Stimulated activated CD8-positive, alpha-beta memory T cell treated with anti-CD3 and anti-CD28 coated beads, Interleukin-4, amount 100 ng/mL, for 48 hours (primary cell): ENCODE results near the gene ZNF30.
A peak's percentile ranks its signal among the peaks of the same experiment; 100 is the strongest.
"Not testable (repeated sequence)": the region's sequence is repeated elsewhere in the genome, so short reads cannot be mapped to it uniquely, and the experiment has no call there.

Source experiments
- DNase-seq: peaks from one replicate; pipeline ENCODE4 v3.0.0-alpha.2; 2020

Gene ZNF30

GRCh38 chr19:34926685-34927375, at the start of gene ZNF30:
Gene ZNF30 (plus strand): TSS chr19:34926903. CDS start chr19:34929948, 3,045 bp downstream.
- peak; percentile 89 for DNase-seq

- DNase-seq, result no peak
These were observed 47.1 kb upstream of the ZNF30 start for GRCh38 chr19:34879563-34879962.

- no peak for DNase-seq
These were observed 46.7 kb upstream of the ZNF30 start for GRCh38 chr19:34880034-34880433.

GRCh38 chr19:34881982-34882381, 44.7 kb upstream of the ZNF30 start:
- no peak for DNase-seq

GRCh38 chr19:34888091-34888490, 38.6 kb upstream of the ZNF30 start:
- DNase-seq, result no peak

GRCh38 chr19:34900245-34900644, 26.5 kb upstream of the ZNF30 start:
- no peak for DNase-seq

GRCh38 chr19:34904664-34905527, 21.8 kb upstream of the ZNF30 start:
- DNase-seq, result no peak

- DNase-seq, result no peak
These were observed 15.9 kb upstream of the ZNF30 start for GRCh38 chr19:34910770-34911169.

GRCh38 chr19:34917144-34917543, 9.6 kb upstream of the ZNF30 start:
- DNase-seq, result not testable (repeated sequence)

GRCh38 chr19:34918190-34918589, 8.5 kb upstream of the ZNF30 start:
- DNase-seq, result no peak

- not testable (repeated sequence) for DNase-seq
These were observed 6.5 kb upstream of the ZNF30 start for GRCh38 chr19:34920090-34920786.

GRCh38 chr19:34925278-34925855, 1.3 kb upstream of the ZNF30 start:
- DNase-seq, result no peak

GRCh38 chr19:34926361-34926684, 380 bp upstream of the ZNF30 start:
- no peak for DNase-seq

- no peak for DNase-seq
These were observed 5.8 kb downstream of the ZNF30 start for GRCh38 chr19:34932494-34932893.

GRCh38 chr19:34936184-34936583, 9.5 kb downstream of the ZNF30 start:
- no peak for DNase-seq

- no peak for DNase-seq
These were observed 12.2 kb downstream of the ZNF30 start for GRCh38 chr19:34938886-34939285.

GRCh38 chr19:34943861-34944573, 17.3 kb downstream of the ZNF30 start:
- no peak for DNase-seq

GRCh38 chr19:34953092-34953491, 26.4 kb downstream of the ZNF30 start:
- no peak for DNase-seq

GRCh38 chr19:34957830-34958751, 31.4 kb downstream of the ZNF30 start:
- no peak for DNase-seq

GRCh38 chr19:34959021-34959420, 32.3 kb downstream of the ZNF30 start:
- DNase-seq, result no peak

GRCh38 chr19:34960103-34960805, 33.6 kb downstream of the ZNF30 start:
- no peak for DNase-seq
